ENCODE results near the gene ITGB1.

The ITGB1 gene

GRCh38 chr10:32953277-32953927 is 4.6 kb downstream of the ITGB1 start:
- Histone ChIP-seq H3K27ac (ENCODE audit: low read depth, low read length, poor library complexity, severe bottlenecking) (peak overlapping the region; percentile 31), H3K4me2 (ENCODE audit: low read length) (peak overlapping the region; percentile 65; the same call in 1 of the 2 replicates), H3K27me3 (ENCODE audit: insufficient read depth, low read length) (no peaks in the 10 kb centered on the region), H3K9me2 (ENCODE audit: low read depth, low read length) (no peaks in the 10 kb centered on the region), H2AFZ (ENCODE audit: low read length) (no peak overlapping the region), H3F3A (ENCODE audit: insufficient read depth, low read length) (no peaks in the 10 kb centered on the region), H3K36me3 (ENCODE audit: insufficient read depth, low read length) (no peaks in the 10 kb centered on the region), H3K4me3 (ENCODE audit: low read depth, low read length, poor library complexity, severe bottlenecking) (peak overlapping the region; percentile 95), H3K9me3 (ENCODE audit: low read length) (no peaks in the 10 kb centered on the region), H3K9ac (ENCODE audit: low read length) (no peak overlapping the region), H3K4me1 (ENCODE audit: insufficient read depth, low read length, severe bottlenecking) (peaks cover 89% of the 10 kb centered on the region), H3K79me2 (ENCODE audit: insufficient read depth, low read length) (peaks cover 80% of the 10 kb centered on the region), H4K20me1 (ENCODE audit: insufficient read depth, low read length) (no peaks in the 10 kb centered on the region)
- TF ChIP-seq CTCF (IDR thresholded peaks at IDR 0.05; ENCODE audit: low read length) = no peak
- TF ChIP-seq EZH2 (IDR thresholded peaks at IDR 0.05; ENCODE audit: borderline replicate concordance, low read length) = no peak

- Histone ChIP-seq H3K27ac (ENCODE audit: low read depth, low read length, poor library complexity, severe bottlenecking) (no peak overlapping the region), H3F3A (ENCODE audit: insufficient read depth, low read length) (no peaks in the 10 kb centered on the region), H3K9ac (ENCODE audit: low read length) (no peak overlapping the region), H3K36me3 (ENCODE audit: insufficient read depth, low read length) (no peaks in the 10 kb centered on the region), H4K20me1 (ENCODE audit: insufficient read depth, low read length) (no peaks in the 10 kb centered on the region), H3K4me1 (ENCODE audit: insufficient read depth, low read length, severe bottlenecking) (peaks cover 95% of the 10 kb centered on the region), H3K9me3 (ENCODE audit: low read length) (no peaks in the 10 kb centered on the region), H3K27me3 (ENCODE audit: insufficient read depth, low read length) (no peaks in the 10 kb centered on the region), H3K9me2 (ENCODE audit: low read depth, low read length) (no peaks in the 10 kb centered on the region), H2AFZ (ENCODE audit: low read length) (no peak overlapping the region), H3K79me2 (ENCODE audit: insufficient read depth, low read length) (peaks cover 86% of the 10 kb centered on the region), H3K4me2 (ENCODE audit: low read length) (no peak overlapping the region; the same call in 1 of the 2 replicates), H3K4me3 (ENCODE audit: low read depth, low read length, poor library complexity, severe bottlenecking) (no peak overlapping the region)
- TF ChIP-seq EZH2 (IDR thresholded peaks at IDR 0.05; ENCODE audit: borderline replicate concordance, low read length) = no peak
- TF ChIP-seq CTCF (IDR thresholded peaks at IDR 0.05; ENCODE audit: low read length) = no peak
Observed at GRCh38 chr10:32952541-32953276, 5.3 kb downstream of the ITGB1 start.

GRCh38 chr10:32952094-32952493 is 5.9 kb downstream of the ITGB1 start:
- H3F3A ChIP-seq (ENCODE audit: insufficient read depth, low read length) = no peaks in the 10 kb centered on the region
- peaks cover 97% of the 10 kb centered on the region for H3K4me1 ChIP-seq (ENCODE audit: insufficient read depth, low read length, severe bottlenecking)
- H3K4me2 ChIP-seq (ENCODE audit: low read length) = no peak overlapping the region
- H3K27ac ChIP-seq (ENCODE audit: low read depth, low read length, poor library complexity, severe bottlenecking) = no peak overlapping the region
- H4K20me1 ChIP-seq (ENCODE audit: insufficient read depth, low read length) = no peaks in the 10 kb centered on the region
- no peaks in the 10 kb centered on the region for H3K36me3 ChIP-seq (ENCODE audit: insufficient read depth, low read length)
- H3K4me3 ChIP-seq (ENCODE audit: low read depth, low read length, poor library complexity, severe bottlenecking) = no peak overlapping the region
- peaks cover 90% of the 10 kb centered on the region for H3K79me2 ChIP-seq (ENCODE audit: insufficient read depth, low read length)
- no peak overlapping the region for H2AFZ ChIP-seq (ENCODE audit: low read length)
- no peaks in the 10 kb centered on the region for H3K27me3 ChIP-seq (ENCODE audit: insufficient read depth, low read length)
- TF ChIP-seq CTCF (IDR thresholded peaks at IDR 0.05; ENCODE audit: low read length) = no peak
- TF ChIP-seq EZH2 (IDR thresholded peaks at IDR 0.05; ENCODE audit: borderline replicate concordance, low read length) = no peak
- no peaks in the 10 kb centered on the region for H3K9me3 ChIP-seq (ENCODE audit: low read length)
- H3K9ac ChIP-seq (ENCODE audit: low read length) = no peak overlapping the region
- no peaks in the 10 kb centered on the region for H3K9me2 ChIP-seq (ENCODE audit: low read depth, low read length)

Measured in OCI-LY1 (cell line).